Activated T-cell treated with anti-CD3 and anti-CD28 coated beads, Interleukin-2, amount 50 U/mL, for 72 hours (primary cell): ENCODE results near the gene CROCC2. TPM values are rescaled to one million over a fixed set of nuclear protein-coding genes. Genes with fewer than 3 reads are reported as not detected.

ENCODE experiments used
- ATAC-seq, 2 donors: fragments of 150-1000 bp; cut with Tn5 transposase; replicated peaks in 1 of 2; 2 replicates each; pipeline ENCODE4 v1.10.0; 2021; ENCODE audit warnings: moderate library complexity in 2 of 2, mild to moderate bottlenecking in 1 of 2
- DNase-seq, 2 donors: peaks; one replicate each; pipeline ENCODE4 v3.0.0; 2021 to 2022; ENCODE audit warnings: mixed read lengths in 1 of 2
- H3K27ac Mint-ChIP-seq: one replicate; pipeline ENCODE4 v1.8.0; 2022; ENCODE audit warnings: mild to moderate bottlenecking, moderate library complexity, mixed read lengths
- H3K27me3 Mint-ChIP-seq: one replicate; pipeline ENCODE4 v1.8.0; 2022; ENCODE audit warnings: low read depth, mixed read lengths
- H3K36me3 Mint-ChIP-seq, 2 donors: one replicate each; pipeline ENCODE4 v1.8.0; 2022; ENCODE audit warnings: mixed read lengths in 2 of 2, mild to moderate bottlenecking in 1 of 2; ENCODE audit not compliant: insufficient read depth in 2 of 2
- H3K4me1 Mint-ChIP-seq: one replicate; pipeline ENCODE4 v1.8.0; 2022; ENCODE audit warnings: low read depth, mixed read lengths
- H3K4me3 Mint-ChIP-seq, 2 donors: one replicate each; pipeline ENCODE4 v1.8.0; 2022; ENCODE audit warnings: mild to moderate bottlenecking in 2 of 2, mixed read lengths in 2 of 2, moderate library complexity in 2 of 2
- H3K9me3 Mint-ChIP-seq, 2 donors: one replicate each; pipeline ENCODE4 v1.8.0; 2022; ENCODE audit warnings: mixed read lengths in 2 of 2
- total RNA-seq, 2 donors: library from RNA; stranded (reverse); gene quantifications; one replicate each; pipeline ENCODE4 v1.2.3, GENCODE V29; 2022

The CROCC2 gene
- total RNA-seq, 2 donors from 2014 or later = not detected

DNA sequence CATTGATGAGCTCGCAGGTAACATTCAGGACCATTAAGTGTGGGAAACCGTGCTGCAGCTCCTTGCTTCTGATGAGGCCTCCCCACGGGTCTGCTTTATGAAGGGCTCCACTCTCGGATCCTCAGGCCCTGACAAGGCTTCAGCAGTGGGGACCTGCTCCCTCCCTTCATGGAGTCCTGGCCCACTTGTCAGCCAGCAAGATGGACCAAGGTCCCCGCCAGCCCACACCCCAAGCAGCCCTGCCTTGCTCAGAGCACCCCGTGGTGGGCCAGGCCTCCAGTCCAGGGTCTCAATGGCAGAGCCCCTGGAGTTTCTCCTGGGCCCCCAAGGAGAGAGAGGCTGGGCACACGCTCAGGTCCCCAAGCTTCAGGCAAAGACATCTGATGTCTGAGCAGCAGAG is 41.5 kb downstream of the CROCC2 start:
- ATAC-seq = no peak
- no peak for DNase-seq
- Mint-ChIP-seq H3K4me1 (no peaks in the 10 kb centered on the region), H3K9me3 (no peaks in the 10 kb centered on the region), H3K27me3 (no peaks in the 10 kb centered on the region), H3K4me3 (no peak overlapping the region), H3K27ac (no peak overlapping the region), H3K36me3 (no peaks in the 10 kb centered on the region)

DNA sequence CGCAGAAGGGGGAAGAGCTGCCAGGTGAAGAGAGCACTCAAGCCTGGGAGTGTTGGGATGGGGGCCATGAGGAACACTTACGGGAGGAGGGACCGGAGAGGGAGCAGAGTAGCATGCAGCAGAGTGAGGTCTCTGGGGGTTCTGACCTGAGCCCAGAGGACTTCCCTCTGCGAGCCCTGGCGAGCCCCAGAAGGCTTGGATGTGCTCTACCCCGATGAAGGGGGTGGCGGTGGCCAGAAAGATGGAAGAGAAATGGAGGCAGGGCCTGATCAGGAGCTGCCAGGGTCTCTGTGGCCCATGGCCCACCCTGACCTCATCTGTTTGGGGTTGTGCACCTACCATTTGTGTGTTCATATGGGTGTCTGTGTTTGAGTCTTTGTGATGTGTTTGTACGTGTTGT is 42.0 kb downstream of the CROCC2 start:
- H3K27ac Mint-ChIP-seq = no peak overlapping the region
- ATAC-seq = no peak
- no peaks in the 10 kb centered on the region for H3K36me3 Mint-ChIP-seq
- DNase-seq = no peak
- no peaks in the 10 kb centered on the region for H3K27me3 Mint-ChIP-seq
- no peaks in the 10 kb centered on the region for H3K9me3 Mint-ChIP-seq
- no peak overlapping the region for H3K4me3 Mint-ChIP-seq
- no peaks in the 10 kb centered on the region for H3K4me1 Mint-ChIP-seq

DNA sequence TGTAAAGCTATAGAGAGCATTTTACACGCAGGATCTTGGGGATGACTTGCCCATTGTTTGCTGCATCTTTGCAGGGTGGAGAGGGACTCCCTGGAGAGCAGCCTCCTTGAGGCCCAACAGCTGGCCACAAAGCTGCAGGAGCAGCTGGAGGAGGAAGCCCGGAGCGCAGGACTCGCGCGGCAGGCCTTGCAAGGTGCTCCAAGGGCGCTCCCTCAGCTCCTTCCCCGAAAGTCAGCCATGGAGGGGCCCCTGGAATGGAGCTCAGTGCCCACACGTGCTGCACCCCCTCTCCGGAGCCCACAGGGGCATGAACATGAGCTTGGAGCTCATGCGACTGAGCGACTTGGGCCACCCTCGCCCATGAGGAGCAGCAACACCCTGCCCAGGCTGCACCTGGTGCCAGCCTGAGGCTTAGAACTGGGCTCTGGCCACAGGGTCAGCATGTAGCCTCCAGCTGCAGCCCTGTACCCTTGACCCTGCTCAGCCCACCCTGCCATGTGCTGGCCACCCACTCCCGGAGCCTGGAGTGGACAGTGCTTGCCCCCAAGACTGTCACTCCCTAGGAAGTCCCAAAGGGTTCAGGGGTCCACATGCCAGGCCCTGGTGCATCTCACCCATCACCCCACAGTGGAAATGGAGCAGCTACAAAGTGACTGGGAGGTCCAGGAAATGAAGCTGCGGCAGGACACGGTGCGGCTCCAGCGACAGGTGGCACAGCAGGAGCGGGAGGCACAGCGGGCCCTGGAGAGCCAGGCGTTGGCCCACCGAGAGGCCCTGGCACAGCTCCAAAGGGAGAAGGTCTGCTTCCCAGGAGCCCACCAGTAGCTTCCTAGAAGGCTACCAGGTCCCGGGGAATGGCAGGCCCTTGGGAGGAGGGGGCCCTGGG is 43.0 kb downstream of the CROCC2 start:
- H3K27ac Mint-ChIP-seq = no peak overlapping the region
- H3K4me3 Mint-ChIP-seq = no peak overlapping the region
- ATAC-seq = no peak
- H3K27me3 Mint-ChIP-seq = no peaks in the 10 kb centered on the region
- H3K36me3 Mint-ChIP-seq = no peaks in the 10 kb centered on the region
- H3K9me3 Mint-ChIP-seq = no peaks in the 10 kb centered on the region
- H3K4me1 Mint-ChIP-seq = no peaks in the 10 kb centered on the region
- DNase-seq = no peak

DNA sequence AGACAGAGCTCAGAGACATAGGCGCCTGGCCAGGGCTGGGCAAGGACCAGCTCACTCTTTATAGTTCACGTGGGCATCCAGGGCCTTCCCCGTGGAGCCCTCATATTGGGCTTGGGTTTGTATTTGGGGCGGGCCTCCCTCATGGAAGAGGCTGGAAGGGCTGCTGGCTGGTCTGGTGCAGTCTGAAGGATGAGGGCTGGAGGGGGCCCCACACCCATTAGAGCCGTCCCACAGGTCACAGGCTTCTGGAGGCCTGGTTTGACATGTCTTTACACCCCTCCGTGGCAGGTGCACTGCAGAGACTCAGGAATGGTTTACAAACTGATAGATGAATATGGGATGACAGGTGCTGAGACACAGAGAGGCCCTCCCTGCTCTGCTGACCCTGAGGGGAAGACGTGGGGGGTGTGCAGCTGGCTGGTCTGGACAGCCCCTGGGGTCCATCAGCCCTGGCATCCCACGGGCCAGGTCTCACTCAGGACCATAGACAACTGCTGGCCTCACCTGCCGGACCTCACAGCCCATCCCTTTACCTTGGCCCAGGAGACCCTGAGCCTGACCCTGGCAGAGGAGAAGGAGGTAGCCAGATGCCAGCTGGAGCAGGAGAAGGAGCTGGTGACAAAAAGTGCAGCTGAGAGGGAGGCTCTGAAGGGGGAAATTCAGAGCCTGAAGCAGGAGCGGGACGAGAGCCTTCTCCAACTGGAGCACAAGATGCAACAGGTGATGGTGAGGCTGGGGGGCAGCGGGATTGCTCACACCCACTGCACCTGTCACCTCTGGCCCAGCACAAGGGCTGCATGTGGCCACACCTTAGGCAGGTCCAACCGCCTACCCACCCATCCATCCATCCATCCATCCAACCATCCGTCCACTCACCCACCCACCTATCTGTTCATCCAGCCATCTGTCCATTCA is 43.9 kb downstream of the CROCC2 start:
- no peaks in the 10 kb centered on the region for H3K4me1 Mint-ChIP-seq
- H3K9me3 Mint-ChIP-seq = no peaks in the 10 kb centered on the region
- no peak overlapping the region for H3K27ac Mint-ChIP-seq
- no peaks in the 10 kb centered on the region for H3K36me3 Mint-ChIP-seq
- H3K4me3 Mint-ChIP-seq = no peak overlapping the region
- H3K27me3 Mint-ChIP-seq = no peaks in the 10 kb centered on the region
- no peak for DNase-seq
- ATAC-seq = no peak

DNA sequence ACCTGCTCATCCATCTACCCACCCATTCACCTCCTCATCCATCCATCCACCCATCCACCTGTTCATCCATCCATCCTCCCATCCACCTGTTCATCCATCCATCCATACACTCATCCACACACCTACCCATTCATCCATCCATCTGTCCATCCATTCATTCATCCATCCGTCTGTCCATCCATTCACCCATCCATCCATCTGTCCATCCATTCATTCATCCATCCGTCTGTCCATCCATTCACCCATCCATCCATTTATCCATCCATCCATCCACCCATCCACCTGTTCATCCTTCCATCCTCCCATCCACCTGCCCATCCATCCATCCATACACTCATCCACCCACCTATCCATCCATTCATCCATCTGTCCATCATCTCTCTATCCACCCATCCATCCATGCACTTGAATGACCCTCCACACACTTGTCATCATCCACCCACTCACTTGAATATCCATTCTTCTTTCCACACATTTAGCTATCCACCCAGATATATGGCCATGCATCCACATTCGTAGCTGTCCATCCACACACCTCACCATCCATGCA is 45.0 kb downstream of the CROCC2 start:
- Mint-ChIP-seq H3K4me3 (no peak overlapping the region), H3K36me3 (no peaks in the 10 kb centered on the region), H3K27ac (no peak overlapping the region), H3K4me1 (no peaks in the 10 kb centered on the region), H3K27me3 (no peaks in the 10 kb centered on the region), H3K9me3 (no peaks in the 10 kb centered on the region)
- DNase-seq (no peak), ATAC-seq (no peak)

DNA sequence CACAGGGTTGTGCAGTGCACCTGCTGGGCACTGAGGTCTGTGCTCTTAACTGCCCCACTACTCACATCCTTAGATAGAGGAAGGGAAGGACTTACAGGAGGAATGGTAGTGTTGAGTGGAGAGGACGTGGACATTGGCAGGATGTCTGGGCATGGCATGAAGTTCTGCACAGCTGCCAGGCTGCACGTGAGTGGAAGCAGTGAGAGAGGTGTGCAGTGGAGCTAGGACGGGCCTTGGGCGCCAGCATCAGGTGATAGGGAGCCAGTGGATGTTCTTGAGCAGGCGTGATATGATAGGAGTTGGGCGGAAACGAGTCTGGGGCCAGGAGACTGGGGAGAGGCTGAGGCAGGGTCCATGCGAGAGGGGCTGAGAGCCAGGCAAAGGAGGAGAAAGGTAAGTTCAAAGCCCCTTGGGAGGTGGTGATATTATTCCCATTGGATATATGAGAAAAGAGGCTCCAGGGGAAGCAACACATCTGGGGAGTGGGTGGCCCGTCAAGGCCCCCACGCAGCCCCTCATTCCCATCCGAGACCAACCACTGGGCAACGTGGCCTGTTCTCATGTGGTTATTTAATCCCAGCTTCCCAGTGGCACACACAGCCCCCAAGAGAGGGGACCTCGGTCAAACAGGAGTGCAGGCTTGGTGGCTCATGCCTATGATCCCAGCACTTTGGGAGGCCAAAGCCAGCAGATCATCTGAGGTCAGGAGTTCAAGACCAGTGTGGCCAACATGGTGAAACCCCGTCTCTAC is 46.5 kb downstream of the CROCC2 start:
- H3K4me1 Mint-ChIP-seq = no peaks in the 10 kb centered on the region
- H3K36me3 Mint-ChIP-seq = no peaks in the 10 kb centered on the region
- no peak overlapping the region for H3K27ac Mint-ChIP-seq
- H3K4me3 Mint-ChIP-seq = no peak overlapping the region
- no peaks in the 10 kb centered on the region for H3K27me3 Mint-ChIP-seq
- no peak for ATAC-seq
- DNase-seq = no peak
- H3K9me3 Mint-ChIP-seq = no peaks in the 10 kb centered on the region

DNA sequence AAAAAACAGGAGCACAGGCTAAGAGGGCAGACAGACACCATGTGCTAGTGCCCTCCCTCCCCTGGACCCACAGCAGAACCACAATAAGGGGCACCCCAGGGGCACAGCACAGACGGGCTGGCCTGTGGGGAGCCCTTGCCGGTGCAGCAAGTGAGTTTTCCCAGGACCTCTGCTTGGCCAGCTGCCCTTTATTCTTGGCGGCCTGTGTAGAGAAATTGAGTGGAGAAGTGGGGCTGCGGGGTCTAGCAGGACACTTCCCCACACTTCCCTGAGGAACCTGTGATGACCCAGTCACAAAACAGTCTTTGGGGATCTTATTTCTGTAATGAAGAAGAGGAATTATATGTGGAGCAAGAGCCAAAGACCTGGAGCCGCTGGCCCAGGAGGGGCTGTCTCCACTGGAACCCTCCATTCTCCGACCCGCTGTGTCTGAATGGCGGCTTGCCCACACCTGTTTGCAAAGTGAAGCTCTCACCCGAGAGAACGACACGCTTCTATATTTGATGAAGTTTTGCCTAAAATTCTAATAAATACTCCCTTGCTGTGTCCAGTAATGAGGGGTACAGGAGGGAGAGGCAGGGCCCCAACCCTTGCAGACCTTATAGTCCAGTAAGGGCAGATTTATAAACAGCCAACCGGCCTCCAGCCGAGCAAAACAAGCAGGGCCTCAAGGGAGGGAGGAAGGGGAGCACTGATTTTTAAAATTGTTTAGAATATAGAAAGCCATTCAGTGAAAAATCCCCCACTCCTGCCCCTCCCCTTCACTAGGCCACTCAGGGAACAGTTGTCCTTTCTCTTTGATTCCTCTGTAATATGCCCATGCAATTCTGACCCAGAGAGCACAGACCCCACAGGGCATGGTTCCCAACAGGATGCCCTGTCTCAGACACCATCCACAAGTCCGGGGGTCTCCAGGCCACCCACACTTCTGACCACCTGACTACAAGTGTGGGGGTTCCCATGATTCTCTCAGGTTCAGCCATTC is 47.6 kb downstream of the CROCC2 start:
- Mint-ChIP-seq H3K4me3 (no peak overlapping the region), H3K9me3 (no peaks in the 10 kb centered on the region), H3K36me3 (no peaks in the 10 kb centered on the region), H3K4me1 (no peaks in the 10 kb centered on the region), H3K27ac (no peak overlapping the region), H3K27me3 (no peaks in the 10 kb centered on the region)
- ATAC-seq = no peak
- DNase-seq = no peak

DNA sequence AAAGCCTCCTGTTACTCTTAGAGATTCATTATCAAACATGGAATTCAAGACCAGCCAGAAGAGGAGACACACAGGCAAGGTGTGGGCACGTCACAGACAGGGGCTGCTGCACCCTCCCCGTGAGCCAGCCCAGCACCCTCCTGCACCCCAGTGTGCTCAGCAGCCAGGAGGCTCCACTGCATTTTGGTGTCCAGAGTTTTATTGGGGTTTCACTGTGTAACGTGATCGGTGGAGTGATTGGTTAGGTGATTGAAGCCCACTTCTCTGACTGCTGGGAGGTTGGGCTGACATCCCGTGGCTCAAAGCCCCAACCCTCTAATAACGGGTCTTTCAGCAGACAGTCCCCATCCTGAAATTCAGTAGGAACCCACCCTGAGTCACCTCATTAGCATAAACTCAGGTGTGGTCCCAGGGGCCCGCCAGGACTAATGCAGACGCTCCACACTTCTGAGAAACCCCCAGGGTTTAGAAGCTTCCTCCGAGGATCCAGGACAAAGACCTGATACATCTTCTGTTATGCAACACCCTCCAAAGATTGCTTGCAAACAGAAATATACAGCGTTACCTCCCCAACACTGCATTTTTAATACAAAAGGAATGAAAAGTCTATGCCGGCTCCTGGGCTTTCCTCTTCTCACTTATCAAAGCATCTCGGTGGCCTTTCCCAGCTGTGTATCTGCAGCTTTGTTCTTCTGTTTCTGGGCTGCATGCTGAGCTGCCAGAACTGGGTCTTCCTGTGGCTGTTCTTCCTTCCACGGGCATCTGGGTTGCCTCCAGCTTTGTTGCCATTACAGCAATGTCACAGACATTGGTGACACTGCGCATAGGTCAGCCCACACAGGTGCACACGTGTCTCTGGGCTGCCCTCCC is 48.5 kb downstream of the CROCC2 start:
- ATAC-seq (no peak), DNase-seq (no peak)
- H3K9me3 Mint-ChIP-seq = no peaks in the 10 kb centered on the region
- H3K36me3 Mint-ChIP-seq = no peaks in the 10 kb centered on the region
- H3K27ac Mint-ChIP-seq = no peak overlapping the region
- no peaks in the 10 kb centered on the region for H3K4me1 Mint-ChIP-seq
- H3K27me3 Mint-ChIP-seq = no peaks in the 10 kb centered on the region
- no peak overlapping the region for H3K4me3 Mint-ChIP-seq

DNA sequence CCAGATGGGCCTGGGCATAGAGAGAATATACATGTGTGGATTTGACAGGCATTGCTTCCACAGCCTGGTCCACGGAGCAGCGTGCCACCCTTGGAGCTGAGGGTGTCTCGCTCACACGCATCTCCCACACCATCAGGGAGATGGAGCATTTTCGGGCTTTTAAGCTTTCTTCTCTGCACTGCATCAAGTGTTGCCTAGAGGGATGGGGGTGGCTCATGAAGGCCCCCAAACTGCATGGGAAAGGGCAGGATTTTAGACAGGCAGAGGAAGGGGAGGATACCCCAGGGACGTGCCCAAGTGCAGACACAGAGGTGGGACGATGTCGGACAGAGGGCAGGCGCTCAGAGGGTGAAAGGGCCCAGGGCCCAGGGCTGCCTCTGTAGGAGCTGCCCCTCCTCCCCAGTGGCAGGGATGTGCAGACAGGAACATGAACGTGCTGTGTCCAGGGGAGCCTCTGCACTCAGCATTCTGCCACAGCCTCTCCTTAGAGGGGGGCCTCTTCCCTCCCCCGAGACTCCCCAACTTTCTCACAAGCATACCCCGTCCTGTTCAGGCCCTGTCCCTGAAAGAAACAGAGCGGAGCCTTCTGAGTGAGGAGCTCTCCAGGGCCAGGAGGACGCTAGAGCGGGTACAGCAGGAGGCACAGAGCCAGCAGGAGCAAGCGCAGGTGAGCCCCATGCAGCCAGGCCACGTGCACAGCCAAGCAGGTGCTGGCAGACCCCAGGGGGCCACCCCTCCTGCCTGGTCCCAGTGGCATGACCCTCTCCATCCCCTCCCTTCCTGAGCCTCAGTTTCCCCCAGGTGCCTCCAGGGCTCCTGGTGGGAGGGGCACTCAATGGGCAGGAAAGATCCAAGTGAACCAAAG is 49.4 kb downstream of the CROCC2 start:
- H3K4me3 Mint-ChIP-seq = no peak overlapping the region
- no peak overlapping the region for H3K27ac Mint-ChIP-seq
- no peaks in the 10 kb centered on the region for H3K27me3 Mint-ChIP-seq
- H3K36me3 Mint-ChIP-seq = no peaks in the 10 kb centered on the region
- no peak for ATAC-seq
- H3K9me3 Mint-ChIP-seq = no peaks in the 10 kb centered on the region
- H3K4me1 Mint-ChIP-seq = no peaks in the 10 kb centered on the region
- DNase-seq = no peak

DNA sequence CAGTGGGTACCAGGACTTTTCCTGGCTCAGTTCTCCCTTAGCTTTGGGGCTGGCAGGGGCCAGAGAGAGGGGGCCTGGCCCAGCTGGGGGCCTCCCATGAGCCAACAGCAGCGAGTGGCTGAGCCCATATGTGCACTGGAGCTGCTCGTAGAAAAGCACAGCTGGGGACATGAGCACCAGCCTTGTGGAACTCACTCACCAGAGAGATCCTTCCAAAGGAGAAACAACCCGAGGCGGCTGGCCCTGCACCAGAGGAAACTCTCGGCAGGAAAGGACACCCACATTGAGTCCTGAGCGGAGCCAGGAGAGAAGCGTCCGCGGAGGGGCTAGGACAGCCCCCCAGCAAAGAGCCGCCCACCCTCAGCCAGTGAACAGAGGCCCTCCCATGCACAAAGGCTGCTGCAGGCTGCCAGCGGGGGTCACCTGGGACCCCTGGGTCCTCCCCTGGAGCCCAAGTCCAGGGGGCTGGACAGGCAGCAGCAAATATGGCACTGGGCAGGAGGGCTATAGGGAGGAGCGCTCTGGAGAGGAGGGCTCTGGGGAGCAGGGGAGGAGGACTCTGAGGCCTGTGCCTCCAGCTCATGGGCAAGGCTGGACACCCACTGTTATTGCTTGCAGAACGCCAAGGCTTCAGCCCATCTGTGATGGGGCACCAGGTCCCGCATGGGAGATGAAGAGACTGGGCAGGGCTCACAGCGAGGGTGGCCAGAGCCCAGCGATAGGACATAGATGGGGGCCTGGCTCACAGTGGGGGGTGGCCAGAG is 50.2 kb downstream of the CROCC2 start:
- no peak for DNase-seq

More for the DNA sequence above, 50.2 kb downstream of the CROCC2 start:
- H3K4me3 Mint-ChIP-seq = no peak overlapping the region
- H3K4me1 Mint-ChIP-seq = no peaks in the 10 kb centered on the region
- H3K36me3 Mint-ChIP-seq = no peaks in the 10 kb centered on the region
- H3K9me3 Mint-ChIP-seq = no peaks in the 10 kb centered on the region
- no peak for ATAC-seq
- H3K27ac Mint-ChIP-seq = no peak overlapping the region
- H3K27me3 Mint-ChIP-seq = no peaks in the 10 kb centered on the region
